NCI-H1092 (cell line): ENCODE measurements around the gene TMEM31.

ENCODE experiments used
- DNase-seq: peaks from one replicate; lab custom pipeline; 2025; lab: John Stamatoyannopoulos, UW

TMEM31 gene, protein sequence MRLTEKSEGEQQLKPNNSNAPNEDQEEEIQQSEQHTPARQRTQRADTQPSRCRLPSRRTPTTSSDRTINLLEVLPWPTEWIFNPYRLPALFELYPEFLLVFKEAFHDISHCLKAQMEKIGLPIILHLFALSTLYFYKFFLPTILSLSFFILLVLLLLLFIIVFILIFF

DNA sequence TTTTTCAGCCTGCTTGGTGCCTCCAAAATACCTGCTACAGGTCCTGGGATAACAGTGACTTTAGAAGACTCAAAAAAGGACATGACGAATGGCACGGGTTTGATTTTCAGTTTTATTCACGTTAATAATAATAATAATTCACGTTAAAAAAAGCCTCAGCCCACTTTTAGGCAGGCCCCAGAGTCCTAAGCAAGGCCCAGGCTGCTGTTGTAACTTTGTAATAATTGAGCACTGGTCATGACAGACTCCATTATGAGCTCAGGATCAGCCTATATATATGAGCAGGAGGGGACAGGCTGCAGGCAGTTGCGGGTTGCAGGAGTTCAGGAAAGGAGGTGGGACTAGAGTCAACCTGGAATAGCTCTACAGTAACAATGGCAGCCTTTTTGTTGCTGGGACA lies at the start of gene TMEM31:
TMEM31 (plus strand) TSS at position 301 of the 400 bp plus-strand sequence. CDS start 1,350 bp downstream, outside the sequence.
- no peak for DNase-seq

DNA sequence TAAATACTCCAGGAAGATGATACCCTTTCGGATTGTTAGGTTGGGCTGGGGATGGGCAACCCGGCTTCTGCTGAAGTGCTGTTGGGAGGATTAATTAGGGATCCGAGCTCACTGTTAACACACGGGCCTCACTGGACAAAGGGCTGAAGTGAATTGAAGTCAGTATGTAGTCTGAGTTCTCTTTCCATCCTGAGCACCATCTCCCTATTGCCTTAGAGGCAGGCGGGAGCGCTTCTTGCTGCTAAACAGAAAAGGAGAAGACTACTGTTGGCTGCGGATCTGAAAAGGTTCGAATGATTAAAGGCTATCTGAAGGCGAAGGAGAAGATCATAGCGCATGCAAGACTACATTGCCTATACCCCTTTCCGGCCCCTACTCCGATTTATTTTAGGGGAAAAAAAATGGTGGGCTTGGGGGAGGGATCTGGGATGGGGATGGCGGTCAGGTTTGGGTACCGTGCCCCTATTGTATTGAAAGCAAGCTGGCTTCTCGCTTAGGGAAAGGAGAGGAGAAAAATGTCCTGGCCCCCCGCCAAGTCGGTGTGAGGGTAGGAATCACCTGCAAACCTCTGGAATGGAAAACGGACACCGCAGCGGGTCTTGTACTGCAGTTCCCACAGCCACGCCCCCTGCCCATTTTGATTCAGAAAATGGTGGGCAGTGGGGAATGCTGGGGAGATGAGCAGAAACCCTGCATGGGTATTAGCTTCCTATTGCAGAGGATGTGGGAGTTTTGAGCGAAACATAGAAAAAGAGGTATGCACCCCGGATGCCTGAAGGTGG lies 46.5 kb upstream of the TMEM31 start:
- DNase-seq, result no peak

DNA sequence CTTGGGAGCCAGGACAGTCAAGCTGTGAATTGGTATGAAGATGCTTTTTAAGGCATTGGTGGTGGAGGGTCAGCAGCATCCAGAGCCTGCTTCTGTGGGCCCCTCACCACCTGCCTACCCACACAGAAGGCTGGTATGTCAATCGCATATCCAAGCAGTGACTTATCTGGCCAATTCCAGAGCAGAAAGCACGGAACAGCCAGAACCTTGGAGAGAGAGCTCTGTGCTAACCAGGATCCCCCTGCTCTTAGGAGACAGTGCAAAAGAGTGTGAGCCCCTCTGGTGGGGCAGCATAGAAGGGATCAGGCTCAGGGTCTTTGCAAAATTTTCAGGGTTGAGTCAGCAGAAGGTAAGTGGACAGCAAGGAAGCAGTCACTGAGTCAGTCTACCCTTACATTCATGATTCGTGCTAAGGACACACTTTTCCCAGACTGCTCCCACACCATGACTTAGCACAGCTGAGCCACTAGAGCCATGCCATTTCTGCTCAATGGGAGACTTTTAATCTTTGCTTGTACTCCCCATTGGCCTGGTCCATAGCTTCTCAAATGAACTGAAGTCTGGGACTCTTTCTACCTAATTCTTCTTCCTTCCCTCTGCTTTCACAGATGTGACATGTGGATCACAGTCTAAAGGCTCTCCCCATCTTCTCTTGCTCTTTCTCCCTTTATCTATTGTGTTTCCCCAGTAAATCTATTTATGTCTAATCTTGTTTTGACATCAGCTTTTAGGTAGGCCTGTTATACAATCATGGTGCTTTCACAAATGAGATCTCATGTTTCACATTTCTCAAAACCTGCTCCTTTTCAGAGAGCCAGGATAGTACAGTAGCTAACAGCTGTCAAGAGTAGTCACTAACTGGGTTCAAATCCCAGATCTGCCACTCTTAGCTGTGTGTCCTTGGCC lies 44.3 kb upstream of the TMEM31 start:
- no peak for DNase-seq

DNA sequence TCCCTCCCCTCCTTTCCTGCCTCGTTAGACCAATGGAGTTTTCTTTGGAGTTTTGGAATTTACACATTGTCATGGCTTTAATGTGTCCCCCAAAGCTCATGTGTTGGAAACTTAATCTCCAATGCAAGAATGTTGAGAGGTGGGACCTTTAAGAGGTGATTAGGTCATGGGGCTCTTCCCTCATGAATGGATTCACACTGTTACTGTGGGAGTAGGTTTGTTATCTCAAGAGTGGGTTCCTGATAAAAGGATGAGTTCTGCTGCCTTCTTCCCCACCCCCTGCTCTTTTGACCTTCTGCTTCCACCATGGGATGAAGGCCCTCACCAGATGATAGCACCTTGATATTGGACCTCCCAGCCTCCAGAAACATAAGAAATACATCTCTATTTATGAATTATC lies 41.0 kb upstream of the TMEM31 start:
- no peak for DNase-seq

DNA sequence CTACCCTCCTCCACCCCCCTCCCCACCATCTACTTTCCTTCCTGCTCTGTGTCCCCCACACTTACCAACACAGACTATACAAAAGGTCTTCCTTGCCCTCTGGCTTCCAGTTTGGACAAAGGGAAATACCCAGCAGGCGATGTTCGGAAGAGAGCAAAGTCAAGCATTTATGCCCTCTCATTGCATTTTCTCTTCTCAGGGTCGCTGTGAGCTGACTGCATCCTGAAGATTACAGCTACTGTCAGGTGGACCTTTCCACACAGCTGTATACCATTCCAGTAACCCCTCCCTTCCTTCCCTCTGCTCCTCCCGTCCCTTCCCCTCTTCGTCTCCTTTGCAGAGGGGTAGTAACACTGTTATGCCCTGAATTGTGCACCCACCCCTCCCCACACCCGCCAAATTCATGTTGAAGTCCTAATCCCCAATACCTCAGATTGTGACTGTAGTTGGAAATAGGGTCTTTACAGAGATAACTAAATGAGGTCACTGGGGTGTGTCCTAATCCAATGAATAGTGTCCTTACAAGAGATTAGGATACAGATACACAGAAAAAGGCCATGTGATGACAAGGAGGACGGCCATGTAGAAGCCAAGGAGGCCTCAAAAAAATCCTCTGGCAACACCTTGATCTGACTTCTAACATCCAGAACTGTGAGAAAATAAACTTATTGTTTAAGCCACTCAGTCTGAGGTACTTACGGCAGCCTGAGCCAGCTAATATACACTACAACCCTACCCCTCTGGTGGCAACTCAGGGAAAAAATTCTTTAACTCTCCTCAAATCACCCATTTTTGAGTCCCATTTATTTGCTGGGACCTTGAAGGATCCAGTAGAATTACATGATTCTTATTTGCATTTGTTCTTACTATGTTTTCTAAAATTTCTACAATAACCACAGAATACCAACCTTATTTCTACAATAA lies 35.9 kb upstream of the TMEM31 start:
- DNase-seq, result no peak

DNA sequence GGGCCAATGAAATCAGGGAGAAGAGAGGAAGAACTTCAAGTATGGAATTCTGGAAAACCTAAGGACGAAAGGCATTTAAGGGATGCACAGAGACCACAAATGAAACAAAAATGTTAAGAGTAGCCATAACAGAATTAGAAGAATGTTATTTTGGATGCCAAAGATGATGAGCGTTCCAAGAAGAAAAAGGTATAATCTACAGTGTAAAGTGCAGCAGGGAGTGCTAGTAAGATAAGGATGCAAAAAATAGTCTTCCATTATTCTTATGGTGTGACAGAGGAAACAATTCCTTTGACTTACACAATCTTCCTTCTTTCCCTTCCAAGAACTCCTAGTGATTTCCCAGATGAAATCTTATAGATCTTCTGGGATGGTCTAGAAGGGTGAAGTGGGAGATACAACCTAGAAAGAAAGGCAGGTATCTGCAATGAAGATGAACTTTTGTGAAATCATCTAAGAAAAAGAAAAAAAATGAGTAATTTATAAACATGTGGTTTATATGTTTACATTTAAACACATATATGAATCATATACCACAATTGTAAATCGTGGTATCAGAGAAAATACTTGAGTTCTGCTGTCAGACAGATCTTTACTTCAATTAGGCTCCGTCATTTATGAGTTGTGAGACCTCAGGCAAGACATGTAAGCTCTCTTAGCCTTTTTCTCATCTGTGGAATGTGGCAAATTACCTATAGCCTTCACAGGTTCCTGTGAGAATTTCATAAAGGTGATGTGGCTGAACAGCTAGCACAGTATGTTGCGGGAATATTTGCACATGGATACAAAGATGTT lies 32.3 kb upstream of the TMEM31 start:
- no peak for DNase-seq

GRCh38 chrX:103681443-103681842 lies 29.3 kb upstream of the TMEM31 start:
- DNase-seq, result no peak

DNA sequence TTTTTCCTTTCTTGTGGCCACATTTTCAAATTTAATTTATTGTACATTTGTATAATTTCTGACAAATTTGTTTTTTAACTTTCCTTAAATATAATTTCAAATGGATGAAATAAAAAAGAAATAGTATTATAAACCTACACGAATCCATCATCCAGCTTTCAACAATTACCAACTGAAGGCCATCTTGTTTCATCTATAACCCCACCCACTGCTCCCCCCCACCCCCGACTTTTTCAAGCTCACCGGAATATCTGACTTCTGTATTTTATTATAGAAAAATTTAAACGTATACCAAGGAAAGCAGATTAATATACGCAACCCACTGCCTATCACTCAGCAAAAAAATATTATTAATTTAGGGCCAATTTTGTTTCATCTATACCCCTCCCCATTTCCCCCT lies 25.3 kb upstream of the TMEM31 start:
- no peak for DNase-seq

GRCh38 chrX:103686199-103687072 lies 24.3 kb upstream of the TMEM31 start, which contains the start of gene MORF4L2:
TSS of gene MORF4L2 (minus strand) at chrX:103686699. CDS start at chrX:103677027, 9,672 bp downstream.
- DNase-seq, result peak; percentile 98

GRCh38 chrX:103687073-103687695 lies 23.5 kb upstream of the TMEM31 start:
- peak; percentile 85 for DNase-seq

GRCh38 chrX:103687696-103688201 lies 23.0 kb upstream of the TMEM31 start:
- DNase-seq, result peak; percentile 84

- DNase-seq, result peak; percentile 12
Measured at GRCh38 chrX:103688946-103689345, 21.8 kb upstream of the TMEM31 start.

DNA sequence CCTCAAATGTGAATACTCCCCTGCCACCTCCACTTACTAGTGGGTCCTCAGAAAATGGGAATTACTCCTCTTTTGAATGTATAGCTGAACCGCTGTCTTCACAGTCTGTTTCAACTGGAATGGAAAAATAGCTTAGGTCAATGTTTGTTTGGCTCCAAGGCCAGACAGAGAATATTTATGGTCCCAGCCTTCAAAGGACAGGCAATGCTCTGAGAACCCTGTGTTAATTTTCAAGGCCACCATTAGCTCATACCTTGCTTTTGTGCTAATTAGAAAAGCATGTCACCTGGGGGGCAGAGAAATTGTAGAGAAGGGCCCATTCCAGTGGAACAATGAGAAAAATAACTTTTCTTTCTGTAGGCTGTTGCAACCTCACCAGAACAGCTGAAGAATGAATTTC lies 19.6 kb upstream of the TMEM31 start:
- DNase-seq, result no peak

- DNase-seq, result no peak
Measured at GRCh38 chrX:103697687-103698086, 13.0 kb upstream of the TMEM31 start.

DNA sequence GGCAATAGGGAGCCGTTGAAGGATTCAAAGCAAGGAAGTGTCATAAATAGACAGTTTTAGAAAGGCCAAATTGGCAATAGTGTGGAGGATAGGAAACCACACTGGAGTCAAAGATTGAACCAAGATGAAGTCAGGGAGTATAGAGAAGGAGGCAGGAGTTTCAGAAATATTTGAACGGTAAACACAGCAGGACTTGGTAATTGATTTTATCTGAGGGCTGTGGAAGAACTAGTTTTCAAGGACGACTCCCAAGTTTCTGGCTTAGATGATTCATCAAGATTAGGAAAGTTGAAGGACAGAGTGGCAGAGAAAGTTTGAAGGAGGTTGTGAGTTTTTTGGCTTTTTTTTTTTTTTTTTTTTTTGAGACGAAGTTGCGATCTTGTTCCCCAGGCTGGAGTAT lies 11.5 kb upstream of the TMEM31 start:
- DNase-seq, result no peak

DNA sequence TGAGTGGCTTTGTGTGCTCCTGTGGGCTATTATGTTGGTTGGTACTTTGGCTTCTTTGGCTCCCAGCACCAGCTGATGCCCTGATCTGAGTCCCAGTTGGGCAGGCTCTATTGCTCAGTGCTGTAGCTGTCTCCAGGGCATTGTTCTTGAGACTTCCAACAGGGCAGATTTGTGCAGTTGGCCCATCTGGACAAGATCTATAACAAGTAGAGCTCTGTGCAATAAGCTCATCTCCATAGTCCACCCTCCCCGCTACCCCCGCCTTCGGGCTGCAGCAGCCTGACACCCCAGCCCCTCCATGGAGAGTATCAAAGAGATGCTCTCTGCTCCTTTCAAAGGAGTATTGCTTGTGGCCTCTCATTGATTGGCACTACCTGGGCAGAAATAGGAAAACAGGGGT lies 5.8 kb upstream of the TMEM31 start:
- no peak for DNase-seq

GRCh38 chrX:103716962-103717361 lies 6.3 kb downstream of the TMEM31 start:
- DNase-seq, result no peak

DNA sequence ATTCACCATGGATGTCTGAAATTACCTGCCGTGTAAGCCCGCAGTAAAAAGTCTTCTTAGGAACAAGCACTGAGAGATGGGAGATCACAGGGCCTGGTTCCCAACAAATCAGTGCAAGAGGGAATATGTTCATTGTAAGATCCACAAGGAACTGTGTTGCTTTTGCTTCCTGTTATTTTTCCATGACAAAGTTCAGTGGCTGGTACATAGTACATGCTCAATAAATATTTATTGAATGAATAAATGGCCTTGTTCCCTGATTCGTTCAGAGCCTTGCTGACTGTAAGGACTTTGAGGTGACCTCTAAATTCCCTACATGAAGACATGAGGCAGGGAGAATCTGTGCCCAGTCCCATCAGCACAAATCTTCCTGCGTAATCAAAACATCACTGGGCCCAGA lies 7.4 kb downstream of the TMEM31 start:
- no peak for DNase-seq

- DNase-seq, result no peak
Measured at GRCh38 chrX:103722505-103722904, 11.8 kb downstream of the TMEM31 start.
